Vagina (tissue), 2 donors: ENCODE data around the gene DIPK1B.

Source experiments
- POLR2AphosphoS5 ChIP-seq, 2 donors: sonication (generic); formaldehyde crosslinking; IDR thresholded peaks; one replicate each; pipeline ENCODE4 v1.9.0; 2017; ENCODE audit warnings: antibody characterized with exemption in 2 of 2, mild to moderate bottlenecking in 2 of 2, low read depth in 1 of 2; ENCODE audit not compliant: insufficient read depth in 1 of 2
- TF ChIP-seq, protein P1 (sequence below), 3 experiments: fragments of 450-650 bp in 2 of 3; fragments of 200-600 bp in 1 of 3; sonication (generic) in 1 of 3; IDR thresholded peaks; one replicate each; pipeline ENCODE4 v1.5.1; 2017 to 2019; ENCODE audit warnings: antibody characterized with exemption in 3 of 3, mild to moderate bottlenecking in 2 of 3, moderate library complexity in 2 of 3

DNA sequence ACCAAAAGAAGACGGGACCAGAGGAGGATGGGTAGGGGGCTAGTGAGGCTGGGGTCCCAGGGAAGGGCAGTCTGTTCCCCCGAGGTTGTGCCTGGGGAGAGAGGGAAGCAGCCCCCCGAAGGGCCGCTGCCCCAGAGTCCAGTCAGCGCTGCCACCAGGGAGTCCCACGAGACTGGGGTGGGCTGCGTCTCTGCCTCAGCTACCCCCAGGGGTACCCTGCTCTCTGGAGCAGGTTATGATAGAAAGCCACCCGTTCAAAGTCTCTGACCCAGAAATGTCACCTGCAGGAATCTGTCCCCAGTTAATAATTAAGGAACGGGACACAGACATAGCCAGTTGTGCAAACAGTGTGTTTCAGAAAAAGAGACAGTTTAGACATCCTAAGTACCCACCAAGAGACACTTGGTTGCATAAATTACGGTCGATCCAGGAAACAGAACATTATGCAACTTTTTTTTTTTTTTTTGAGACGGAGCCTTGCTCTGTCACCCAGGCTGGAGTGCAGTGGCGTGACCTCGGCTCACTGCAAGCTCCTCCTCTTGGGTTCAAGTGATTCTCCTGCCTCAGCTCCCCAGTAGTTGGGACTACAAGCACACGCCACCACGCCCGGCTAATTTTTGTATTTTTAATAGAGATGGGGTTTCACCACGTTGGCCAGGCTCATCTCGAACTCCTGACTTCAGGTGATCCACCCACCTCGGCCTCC, 14.4 kb upstream of the DIPK1B start:
- no peak for TF ChIP-seq POLR2AphosphoS5 (IDR thresholded peaks at IDR 0.05; ENCODE audit: insufficient read depth in 1 of 2, low read depth in 1 of 2)
- TF ChIP-seq, protein P1, sequence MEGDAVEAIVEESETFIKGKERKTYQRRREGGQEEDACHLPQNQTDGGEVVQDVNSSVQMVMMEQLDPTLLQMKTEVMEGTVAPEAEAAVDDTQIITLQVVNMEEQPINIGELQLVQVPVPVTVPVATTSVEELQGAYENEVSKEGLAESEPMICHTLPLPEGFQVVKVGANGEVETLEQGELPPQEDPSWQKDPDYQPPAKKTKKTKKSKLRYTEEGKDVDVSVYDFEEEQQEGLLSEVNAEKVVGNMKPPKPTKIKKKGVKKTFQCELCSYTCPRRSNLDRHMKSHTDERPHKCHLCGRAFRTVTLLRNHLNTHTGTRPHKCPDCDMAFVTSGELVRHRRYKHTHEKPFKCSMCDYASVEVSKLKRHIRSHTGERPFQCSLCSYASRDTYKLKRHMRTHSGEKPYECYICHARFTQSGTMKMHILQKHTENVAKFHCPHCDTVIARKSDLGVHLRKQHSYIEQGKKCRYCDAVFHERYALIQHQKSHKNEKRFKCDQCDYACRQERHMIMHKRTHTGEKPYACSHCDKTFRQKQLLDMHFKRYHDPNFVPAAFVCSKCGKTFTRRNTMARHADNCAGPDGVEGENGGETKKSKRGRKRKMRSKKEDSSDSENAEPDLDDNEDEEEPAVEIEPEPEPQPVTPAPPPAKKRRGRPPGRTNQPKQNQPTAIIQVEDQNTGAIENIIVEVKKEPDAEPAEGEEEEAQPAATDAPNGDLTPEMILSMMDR (IDR thresholded peaks at IDR 0.05) = no peak
